Neural cell (in vitro differentiated cells): ENCODE results near the gene TNIP1. TPM values are rescaled to one million over a fixed set of nuclear protein-coding genes. Genes with fewer than 3 reads are reported as not detected.
A peak's percentile ranks its signal among the peaks of the same experiment; 100 is the strongest.

Experiments
- H2AFZ ChIP-seq: fragments of 200-600, 300-800 bp; sonication (generic), shearing (Covaris generic); 2 replicates; pipeline ENCODE4 v1.6.0; 2014; ENCODE audit warnings: low read depth, mild to moderate bottlenecking, antibody characterized with exemption, low read length, moderate library complexity
- H3F3A ChIP-seq: fragments of 200-600 bp; shearing (Covaris generic); 2 replicates; pipeline ENCODE4 v1.6.1; 2016; ENCODE audit warnings: mild to moderate bottlenecking, moderate library complexity, mixed read lengths, antibody characterized with exemption, low read length; ENCODE audit not compliant: insufficient read depth, poor library complexity, severe bottlenecking
- H3K27ac ChIP-seq: fragments of 200-600, 300-800 bp; sonication (generic), shearing (Covaris generic); 2 replicates; pipeline ENCODE4 v1.5.1; 2014; ENCODE audit warnings: mild to moderate bottlenecking, low read length, moderate library complexity
- H3K27me3 ChIP-seq: fragments of 300-800, 200-600 bp; sonication (generic), shearing (Covaris generic); 2 replicates; pipeline ENCODE4 v1.6.0; 2014; ENCODE audit warnings: mild to moderate bottlenecking, low read depth, low read length, moderate library complexity; ENCODE audit not compliant: insufficient read depth
- H3K36me3 ChIP-seq: fragments of 300-800, 200-600 bp; sonication (generic), shearing (Covaris generic); 2 replicates; pipeline ENCODE4 v1.5.1; 2014; ENCODE audit warnings: mild to moderate bottlenecking, antibody characterized with exemption, low read length, moderate library complexity; ENCODE audit not compliant: insufficient read depth
- H3K4me2 ChIP-seq: fragments of 300-800, 200-600 bp; sonication (generic), shearing (Covaris generic); 2 replicates; pipeline ENCODE4 v1.6.0; 2014; ENCODE audit warnings: mild to moderate bottlenecking, low read length
- H3K4me3 ChIP-seq: fragments of 300-800, 200-600 bp; sonication (generic), shearing (Covaris generic); 2 replicates; pipeline ENCODE4 v1.5.1; 2014; ENCODE audit warnings: mild to moderate bottlenecking, low read length, moderate library complexity
- H3K79me2 ChIP-seq: fragments of 200-600 bp; shearing (Covaris generic); replicated peaks from 2 replicates; pipeline ENCODE4 v1.6.0; 2014; ENCODE audit warnings: mild to moderate bottlenecking, low read length, moderate library complexity; ENCODE audit not compliant: insufficient read depth
- H3K9ac ChIP-seq: fragments of 300-800, 200-600 bp; sonication (generic), shearing (Covaris generic); 2 replicates; pipeline ENCODE4 v1.6.1; 2016; ENCODE audit warnings: mild to moderate bottlenecking, low read length, mixed read lengths
- H3K9me2 ChIP-seq: fragments of 200-600 bp; shearing (Covaris generic); 2 replicates; pipeline ENCODE4 v1.6.1; 2016; ENCODE audit warnings: mild to moderate bottlenecking, low read length, mixed read lengths; ENCODE audit not compliant: insufficient read depth
- H3K9me3 ChIP-seq: fragments of 200-600, 300-800 bp; sonication (generic), shearing (Covaris generic); 2 replicates; pipeline ENCODE4 v1.6.1; 2016; ENCODE audit warnings: mild to moderate bottlenecking, mixed run types, low read length, moderate library complexity, mixed read lengths
- H4K20me1 ChIP-seq: fragments of 200-600 bp; shearing (Covaris generic); 2 replicates; pipeline ENCODE4 v1.6.1; 2016; ENCODE audit warnings: mild to moderate bottlenecking, mixed run types; ENCODE audit not compliant: insufficient read depth
- EP300 ChIP-seq: fragments of 450-650 bp; conservative IDR thresholded peaks from 2 replicates; pipeline ENCODE4 v1.6.1; 2014; ENCODE audit warnings: antibody characterized with exemption, mild to moderate bottlenecking, moderate library complexity; ENCODE audit not compliant: poor library complexity, severe bottlenecking
- EZH2 ChIP-seq: fragments of 200-600, 300-800 bp; shearing (Covaris generic), sonication (generic); IDR thresholded peaks from 2 replicates; pipeline ENCODE4 v1.6.1; 2014; ENCODE audit warnings: antibody characterized with exemption, low read length, borderline replicate concordance, mild to moderate bottlenecking; ENCODE audit not compliant: insufficient read depth, poor library complexity, severe bottlenecking
- MXI1 ChIP-seq: fragments of 450-650 bp; conservative IDR thresholded peaks from 2 replicates; pipeline ENCODE4 v1.6.1; 2014; ENCODE audit warnings: antibody characterized with exemption, mild to moderate bottlenecking; ENCODE audit not compliant: poor library complexity, severe bottlenecking
- POLR2AphosphoS5 ChIP-seq: IDR thresholded peaks from 2 replicates; pipeline ENCODE4 v1.6.1; 2012
- RAD21 ChIP-seq: fragments of 450-650 bp; conservative IDR thresholded peaks from 2 replicates; pipeline ENCODE4 v1.6.1; 2014; ENCODE audit warnings: antibody characterized with exemption, mild to moderate bottlenecking, moderate library complexity
- SMC3 ChIP-seq: fragments of 450-650 bp; conservative IDR thresholded peaks from 2 replicates; pipeline ENCODE4 v1.6.1; 2014; ENCODE audit warnings: antibody characterized with exemption, mild to moderate bottlenecking, moderate library complexity; ENCODE audit not compliant: poor library complexity
- TAF1 ChIP-seq: IDR thresholded peaks from 2 replicates; pipeline ENCODE4 v1.6.1; 2012; ENCODE audit warnings: low read depth
- polyA plus RNA-seq: library from polyadenylated mRNA; depleted of rRNA; stranded (reverse); fragments of >200 nt; gene quantifications from 2 replicates; pipeline ENCODE4 v1.2.3, GENCODE V29; 2014
- TF ChIP-seq, protein P1 (sequence below): fragments of 450-650 bp; IDR thresholded peaks from 2 replicates; pipeline ENCODE4 v1.5.1; 2014; ENCODE audit warnings: antibody characterized with exemption, mild to moderate bottlenecking, moderate library complexity; ENCODE audit not compliant: poor library complexity, severe bottlenecking
- TF ChIP-seq, protein P2 (sequence below): IDR thresholded peaks from 2 replicates; pipeline ENCODE4 v1.6.1; 2012; ENCODE audit warnings: borderline replicate concordance

TNIP1 gene
- polyA plus RNA-seq, 1 donor from 2014 or later = 3.3 TPM

DNA sequence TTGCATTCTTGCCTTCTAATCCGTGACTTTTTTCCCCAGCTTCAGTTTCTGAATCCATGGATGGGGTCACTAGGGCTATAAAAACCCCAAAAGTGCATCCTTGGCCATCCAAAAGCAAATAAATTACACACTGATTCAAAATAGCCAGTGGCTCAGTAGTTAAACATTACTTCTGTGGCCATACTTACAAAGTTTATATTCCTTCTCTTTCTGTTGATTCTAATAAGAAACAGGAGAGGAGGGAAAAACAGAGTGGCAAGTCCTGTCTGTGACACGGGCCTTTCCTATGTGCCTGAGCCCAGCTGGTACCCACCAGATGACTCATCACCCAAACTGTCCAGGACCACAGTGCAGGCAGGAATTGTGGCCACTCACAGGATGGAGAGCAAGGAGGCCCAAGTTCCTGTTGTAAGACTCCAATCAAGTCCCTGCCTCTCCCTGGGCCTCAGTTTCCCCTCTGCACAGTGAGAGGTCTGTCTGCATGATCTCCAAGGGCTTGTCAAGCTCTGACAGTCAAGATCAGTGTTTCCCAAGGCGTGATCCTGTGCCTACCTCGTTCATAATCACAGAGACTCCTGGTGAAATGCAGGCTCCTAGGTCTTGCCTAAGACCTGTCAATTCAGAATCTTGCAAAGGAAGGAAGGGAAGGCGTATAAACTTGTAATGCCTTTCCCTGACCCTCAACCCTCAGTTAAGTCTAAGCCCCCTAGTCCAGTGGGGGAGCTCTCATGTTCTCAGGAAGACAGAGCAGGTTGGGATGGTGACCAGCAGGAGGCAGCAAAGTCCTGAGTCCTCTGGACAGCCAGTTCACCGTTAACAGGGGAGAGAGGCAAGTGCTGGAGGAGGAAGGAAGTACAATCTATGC, 29.5 kb downstream of the TNIP1 start:
- Histone ChIP-seq H3K4me2 (no peak overlapping the region), H3K9me2 (no peaks in the 10 kb centered on the region), H3K9me3 (no peaks in the 10 kb centered on the region), H3K9ac (no peak overlapping the region), H3K36me3 (no peaks in the 10 kb centered on the region), H2AFZ (no peak overlapping the region), H3K79me2 (no peaks in the 10 kb centered on the region), H4K20me1 (no peaks in the 10 kb centered on the region), H3K27ac (no peak overlapping the region), H3F3A (no peaks in the 10 kb centered on the region), H3K27me3 (no peaks in the 10 kb centered on the region), H3K4me3 (no peak overlapping the region)
- TF ChIP-seq TAF1 (no peak), EZH2 (no peak), POLR2AphosphoS5 (no peak), SMC3 (peak; percentile 24), RAD21 (peak; percentile 30), EP300 (no peak), MXI1 (no peak)
- TF ChIP-seq, protein P1, sequence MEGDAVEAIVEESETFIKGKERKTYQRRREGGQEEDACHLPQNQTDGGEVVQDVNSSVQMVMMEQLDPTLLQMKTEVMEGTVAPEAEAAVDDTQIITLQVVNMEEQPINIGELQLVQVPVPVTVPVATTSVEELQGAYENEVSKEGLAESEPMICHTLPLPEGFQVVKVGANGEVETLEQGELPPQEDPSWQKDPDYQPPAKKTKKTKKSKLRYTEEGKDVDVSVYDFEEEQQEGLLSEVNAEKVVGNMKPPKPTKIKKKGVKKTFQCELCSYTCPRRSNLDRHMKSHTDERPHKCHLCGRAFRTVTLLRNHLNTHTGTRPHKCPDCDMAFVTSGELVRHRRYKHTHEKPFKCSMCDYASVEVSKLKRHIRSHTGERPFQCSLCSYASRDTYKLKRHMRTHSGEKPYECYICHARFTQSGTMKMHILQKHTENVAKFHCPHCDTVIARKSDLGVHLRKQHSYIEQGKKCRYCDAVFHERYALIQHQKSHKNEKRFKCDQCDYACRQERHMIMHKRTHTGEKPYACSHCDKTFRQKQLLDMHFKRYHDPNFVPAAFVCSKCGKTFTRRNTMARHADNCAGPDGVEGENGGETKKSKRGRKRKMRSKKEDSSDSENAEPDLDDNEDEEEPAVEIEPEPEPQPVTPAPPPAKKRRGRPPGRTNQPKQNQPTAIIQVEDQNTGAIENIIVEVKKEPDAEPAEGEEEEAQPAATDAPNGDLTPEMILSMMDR = peak; percentile 43
- TF ChIP-seq, protein P2, sequence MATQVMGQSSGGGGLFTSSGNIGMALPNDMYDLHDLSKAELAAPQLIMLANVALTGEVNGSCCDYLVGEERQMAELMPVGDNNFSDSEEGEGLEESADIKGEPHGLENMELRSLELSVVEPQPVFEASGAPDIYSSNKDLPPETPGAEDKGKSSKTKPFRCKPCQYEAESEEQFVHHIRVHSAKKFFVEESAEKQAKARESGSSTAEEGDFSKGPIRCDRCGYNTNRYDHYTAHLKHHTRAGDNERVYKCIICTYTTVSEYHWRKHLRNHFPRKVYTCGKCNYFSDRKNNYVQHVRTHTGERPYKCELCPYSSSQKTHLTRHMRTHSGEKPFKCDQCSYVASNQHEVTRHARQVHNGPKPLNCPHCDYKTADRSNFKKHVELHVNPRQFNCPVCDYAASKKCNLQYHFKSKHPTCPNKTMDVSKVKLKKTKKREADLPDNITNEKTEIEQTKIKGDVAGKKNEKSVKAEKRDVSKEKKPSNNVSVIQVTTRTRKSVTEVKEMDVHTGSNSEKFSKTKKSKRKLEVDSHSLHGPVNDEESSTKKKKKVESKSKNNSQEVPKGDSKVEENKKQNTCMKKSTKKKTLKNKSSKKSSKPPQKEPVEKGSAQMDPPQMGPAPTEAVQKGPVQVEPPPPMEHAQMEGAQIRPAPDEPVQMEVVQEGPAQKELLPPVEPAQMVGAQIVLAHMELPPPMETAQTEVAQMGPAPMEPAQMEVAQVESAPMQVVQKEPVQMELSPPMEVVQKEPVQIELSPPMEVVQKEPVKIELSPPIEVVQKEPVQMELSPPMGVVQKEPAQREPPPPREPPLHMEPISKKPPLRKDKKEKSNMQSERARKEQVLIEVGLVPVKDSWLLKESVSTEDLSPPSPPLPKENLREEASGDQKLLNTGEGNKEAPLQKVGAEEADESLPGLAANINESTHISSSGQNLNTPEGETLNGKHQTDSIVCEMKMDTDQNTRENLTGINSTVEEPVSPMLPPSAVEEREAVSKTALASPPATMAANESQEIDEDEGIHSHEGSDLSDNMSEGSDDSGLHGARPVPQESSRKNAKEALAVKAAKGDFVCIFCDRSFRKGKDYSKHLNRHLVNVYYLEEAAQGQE = no peak

DNA sequence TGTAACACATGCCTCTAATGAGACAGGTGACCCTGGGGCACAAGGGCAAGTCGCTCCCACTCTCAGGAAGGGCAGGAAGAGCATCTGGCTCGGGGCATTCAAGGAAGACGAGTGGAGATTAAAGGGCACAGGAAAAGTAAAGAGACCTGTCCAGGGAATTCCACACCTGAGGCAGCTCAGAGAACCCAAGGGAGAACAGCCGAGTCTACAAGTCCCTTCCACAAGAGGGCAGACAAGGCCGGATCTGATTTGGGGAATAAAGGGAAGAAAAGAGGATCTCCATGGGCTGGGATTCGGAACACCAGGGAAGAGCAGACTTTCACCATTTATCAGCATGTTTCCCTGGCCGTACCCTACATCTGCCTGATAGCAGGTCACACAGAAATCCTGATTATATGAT, 32.3 kb downstream of the TNIP1 start:
- H3K4me3 ChIP-seq = no peak overlapping the region
- H3K27ac ChIP-seq = no peak overlapping the region
- no peak overlapping the region for H3K4me2 ChIP-seq
- H3K9me3 ChIP-seq = no peaks in the 10 kb centered on the region
- TF ChIP-seq SMC3 (no peak), TAF1 (no peak), POLR2AphosphoS5 (no peak), EP300 (no peak), MXI1 (no peak), EZH2 (no peak), RAD21 (no peak)
- TF ChIP-seq, protein P2 = no peak
- TF ChIP-seq, protein P1 = no peak
- no peaks in the 10 kb centered on the region for H3K9me2 ChIP-seq
- H3K79me2 ChIP-seq = no peaks in the 10 kb centered on the region
- no peaks in the 10 kb centered on the region for H3F3A ChIP-seq
- no peaks in the 10 kb centered on the region for H3K27me3 ChIP-seq
- no peak overlapping the region for H2AFZ ChIP-seq
- no peaks in the 10 kb centered on the region for H3K36me3 ChIP-seq
- H4K20me1 ChIP-seq = no peaks in the 10 kb centered on the region
- no peak overlapping the region for H3K9ac ChIP-seq
